HG03039 (cell line): Measurements from ENCODE around the gene MESD.

Experiments
- ATAC-seq: cut with Tn5 transposase; IDR thresholded peaks from one replicate; pipeline ENCODE4 v1.9.1; 2021; ENCODE audit warnings: mild to moderate bottlenecking, moderate library complexity; ENCODE audit not compliant: unreplicated experiment

MESD gene

GRCh38 chr15:80989518-80990478 is at the start of gene MESD:
Gene MESD (minus strand): TSS chr15:80989819. CDS start chr15:80989791, 28 bp downstream.
- peak; percentile 94 for ATAC-seq

- ATAC-seq: no peak
Measured at GRCh38 chr15:81038975-81039607, 49.5 kb upstream of the MESD start.

DNA sequence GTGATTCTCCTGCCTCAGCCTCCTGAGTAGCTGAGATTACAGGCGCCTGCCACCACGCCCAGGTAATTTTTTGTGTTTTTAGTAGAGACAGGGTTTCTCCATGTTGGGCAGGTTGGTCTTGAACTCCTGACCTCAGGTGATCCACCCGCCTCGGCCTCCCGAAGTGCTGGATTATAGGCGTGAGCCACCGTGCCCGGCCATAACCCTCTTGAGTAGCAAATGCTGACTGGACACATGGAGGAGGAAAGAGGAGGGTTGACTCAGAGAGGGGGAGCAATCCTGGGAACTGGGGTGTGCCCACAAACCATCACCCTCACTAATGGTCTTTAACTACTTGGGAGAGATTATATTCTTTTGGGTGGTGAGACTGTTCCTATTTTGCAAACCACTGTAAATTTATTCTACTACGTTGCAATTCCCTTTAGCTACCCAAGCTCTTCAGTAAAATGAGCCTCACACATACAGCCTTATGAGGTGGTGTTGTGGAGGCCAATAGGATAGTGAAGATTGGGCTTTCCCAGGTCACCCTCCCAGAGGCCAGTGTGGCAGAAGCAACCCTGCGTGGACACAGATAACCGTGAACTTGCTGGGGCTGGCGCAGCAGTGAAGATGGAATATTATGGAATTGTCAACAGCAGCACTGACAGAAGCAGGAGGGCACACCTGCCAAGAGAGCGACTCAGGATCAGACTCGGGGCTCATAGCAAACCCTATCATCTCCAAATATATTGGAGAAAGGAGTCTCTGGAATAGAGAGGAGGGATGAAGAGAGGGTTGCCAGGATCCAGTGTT is 48.5 kb upstream of the MESD start:
- no peak for ATAC-seq

- ATAC-seq: no peak
Measured at GRCh38 chr15:81033508-81033907, 43.9 kb upstream of the MESD start.

DNA sequence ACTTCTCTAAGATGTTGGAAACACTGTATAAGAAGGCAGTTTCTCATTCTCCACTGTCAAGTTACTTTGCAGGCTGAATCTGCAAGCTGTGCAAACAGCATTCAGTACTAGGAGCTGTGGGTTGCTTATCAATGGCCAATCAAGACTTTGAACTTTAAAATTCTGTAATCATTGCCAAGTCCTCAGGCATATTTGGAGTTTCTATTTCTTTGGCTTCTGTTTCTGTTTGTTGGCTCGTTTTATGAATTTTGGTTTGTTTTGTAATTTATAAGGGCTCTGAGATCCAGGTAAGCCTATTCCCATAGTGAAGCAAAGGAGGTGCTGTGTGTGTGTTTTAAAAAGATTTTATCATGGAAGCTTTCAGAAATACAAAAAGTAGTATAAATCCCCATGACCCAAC is 43.2 kb upstream of the MESD start:
- no peak for ATAC-seq

- ATAC-seq: no peak
Measured at GRCh38 chr15:81032355-81032754, 42.7 kb upstream of the MESD start.

GRCh38 chr15:81031203-81031602 is 41.6 kb upstream of the MESD start:
- no peak for ATAC-seq

DNA sequence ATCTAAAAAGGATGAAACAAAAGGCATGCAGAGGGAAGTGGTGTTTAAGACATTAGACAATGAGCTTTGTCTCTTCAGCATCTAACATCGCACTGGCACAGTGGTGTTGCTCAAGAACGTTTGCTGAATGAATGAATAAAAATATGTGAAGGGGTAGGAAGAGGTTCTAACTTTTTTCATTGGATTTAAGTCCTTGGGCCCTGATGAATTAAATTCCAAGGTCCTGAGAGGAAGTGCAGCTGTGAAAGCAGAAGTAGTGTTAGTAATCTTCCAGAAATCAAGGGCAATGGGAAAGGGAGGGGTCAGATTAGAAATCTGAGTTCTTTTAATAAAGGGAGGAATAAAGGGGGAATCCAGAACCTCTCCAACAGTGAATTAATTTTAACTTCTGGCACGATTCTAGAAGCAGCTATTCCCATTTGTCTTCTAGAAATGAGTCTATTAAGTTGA is 40.7 kb upstream of the MESD start:
- ATAC-seq: no peak

GRCh38 chr15:81029414-81030300 is 40.0 kb upstream of the MESD start:
- no peak for ATAC-seq

DNA sequence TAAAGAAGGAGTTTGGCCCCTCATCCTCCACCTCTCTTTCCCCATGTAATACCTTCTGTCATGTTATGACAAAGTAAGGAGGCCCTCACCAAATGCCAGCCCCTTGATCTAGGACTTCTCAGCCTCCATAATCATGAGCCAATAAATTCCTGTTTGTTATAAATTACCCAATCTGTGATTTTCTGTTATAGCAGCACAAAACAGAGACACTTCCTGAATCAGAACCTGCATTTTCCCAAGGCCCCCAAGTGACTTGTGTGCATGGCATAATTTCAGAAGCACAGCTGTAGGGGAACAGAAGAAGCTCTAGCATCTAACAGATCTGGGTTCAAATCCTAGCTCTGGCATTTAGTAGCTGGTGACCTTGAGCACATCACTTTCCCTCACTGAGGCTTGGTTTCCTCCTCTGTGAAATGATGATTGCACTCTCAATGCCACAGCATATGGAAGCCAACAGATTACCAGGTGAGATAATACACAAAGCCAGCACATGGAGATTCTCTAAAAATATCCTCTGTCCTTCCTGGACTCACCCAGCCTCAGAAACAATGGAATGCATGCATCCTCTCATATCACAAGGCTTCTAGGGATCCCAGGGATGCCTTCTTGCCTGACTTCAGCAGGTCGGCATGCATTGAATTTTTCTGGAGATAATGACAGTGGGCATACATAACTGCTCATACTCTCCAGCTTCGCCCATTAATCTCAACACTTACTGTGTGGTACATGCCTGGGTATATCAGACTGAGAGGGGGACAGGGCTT is 37.4 kb upstream of the MESD start:
- ATAC-seq: no peak

DNA sequence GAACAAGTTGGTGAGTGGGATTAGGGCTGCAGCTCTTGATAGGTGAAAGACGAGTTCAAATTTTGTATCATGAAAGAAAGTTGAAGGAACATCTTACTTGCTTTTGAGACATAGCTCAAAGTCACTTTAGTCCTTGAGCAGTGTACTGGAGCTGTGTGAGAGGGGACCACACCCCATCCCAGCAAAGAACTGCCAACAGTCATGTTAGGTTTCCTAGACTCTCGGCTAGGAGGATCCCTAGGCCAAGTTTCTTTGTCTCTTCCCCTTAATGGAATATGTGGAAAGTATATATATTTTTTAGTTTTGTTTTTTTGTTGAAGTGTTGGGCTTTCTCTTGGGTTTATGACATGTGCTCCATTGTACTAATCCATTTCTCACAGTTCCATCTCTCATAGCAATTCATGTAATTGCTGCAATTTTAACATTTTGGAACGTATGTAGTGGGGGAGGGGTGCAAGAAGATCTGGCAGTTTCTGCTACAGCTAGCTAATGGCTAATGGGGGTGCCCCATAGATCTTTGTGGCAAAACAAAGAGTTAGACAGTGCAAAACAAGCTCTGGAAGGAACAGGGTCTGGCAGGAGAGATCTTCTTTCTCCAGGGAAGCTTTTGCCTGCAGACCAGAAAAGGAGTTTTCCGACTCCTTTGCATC is 36.2 kb upstream of the MESD start:
- no peak for ATAC-seq

GRCh38 chr15:81024936-81025335 is 35.3 kb upstream of the MESD start:
- ATAC-seq: no peak

DNA sequence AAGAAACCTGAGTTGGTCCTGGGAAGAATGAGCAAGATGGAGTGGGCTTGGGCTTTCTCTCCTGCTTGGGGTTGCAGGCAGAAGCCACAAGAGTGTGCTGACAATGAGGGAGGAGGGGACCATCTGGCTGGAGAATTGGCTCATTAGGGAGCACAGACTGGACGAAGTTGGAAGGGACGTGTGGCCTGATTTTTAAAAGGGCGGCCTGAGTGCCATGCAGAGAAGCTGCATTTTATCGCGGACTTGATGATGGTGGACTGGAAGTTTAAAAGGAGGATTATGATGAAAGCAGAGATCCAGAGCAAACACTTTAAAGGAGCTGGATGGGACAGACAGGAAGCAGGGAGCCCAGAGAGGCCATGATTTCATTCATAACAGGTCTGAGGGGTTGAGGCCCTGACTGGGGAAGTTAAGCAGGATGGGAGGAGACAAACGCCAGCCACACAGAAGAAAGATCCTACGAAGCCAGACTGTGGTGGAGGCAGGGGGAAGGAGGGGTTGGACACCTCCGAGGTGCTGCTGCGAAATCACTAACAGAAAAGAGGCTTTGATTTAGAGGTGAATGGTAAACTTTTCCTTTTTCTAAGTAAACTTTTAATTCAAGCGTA is 34.8 kb upstream of the MESD start:
- ATAC-seq: no peak

GRCh38 chr15:81023483-81024264 is 34.1 kb upstream of the MESD start:
- ATAC-seq: peak; percentile 78

- ATAC-seq: no peak
Measured at GRCh38 chr15:81021321-81021720, 31.7 kb upstream of the MESD start.

- ATAC-seq: no peak
Measured at GRCh38 chr15:81018197-81018596, 28.6 kb upstream of the MESD start.

- ATAC-seq: no peak
Measured at GRCh38 chr15:81016489-81017068, 27.0 kb upstream of the MESD start.
